GM23338 (cell line): ENCODE measurements around the gene C12orf60. TPM values are rescaled to one million over a fixed set of nuclear protein-coding genes. Genes with fewer than 3 reads are reported as not detected.

Experiments used
- ATAC-seq: fragments of 200-7000 bp; cut with Tn5 transposase; 3 replicates; pipeline ENCODE4 v1.9.1; 2020
- DNase-seq: peaks from one replicate; pipeline ENCODE4 v3.0.0-alpha.2; 2015; ENCODE audit warnings: low spot score
- H2AFZ ChIP-seq: fragments of 200-600 bp; sonication (generic); 2 replicates; pipeline ENCODE4 v1.8.0; 2016; ENCODE audit warnings: antibody characterized with exemption, mild to moderate bottlenecking, moderate library complexity
- H3F3A ChIP-seq: fragments of 200-600 bp; sonication (generic); replicated peaks from 2 replicates; pipeline ENCODE4 v1.8.0; 2017; ENCODE audit warnings: antibody characterized with exemption, mixed run types, low read depth
- H3K27ac ChIP-seq: fragments of 200-600 bp; sonication (generic); 2 replicates; pipeline ENCODE4 v1.6.1; 2016; ENCODE audit warnings: low read depth
- H3K27me3 ChIP-seq: fragments of 200-600 bp; sonication (generic); 2 replicates; pipeline ENCODE4 v1.8.0; 2016; ENCODE audit warnings: mild to moderate bottlenecking, mixed run types, moderate library complexity; ENCODE audit not compliant: insufficient read depth
- H3K36me3 ChIP-seq: fragments of 200-600 bp; sonication (generic); 2 replicates; pipeline ENCODE4 v1.8.0; 2016; ENCODE audit warnings: mild to moderate bottlenecking; ENCODE audit not compliant: insufficient read depth
- H3K4me1 ChIP-seq: fragments of 200-600 bp; sonication (generic); 2 replicates; pipeline ENCODE4 v1.8.0; 2016; ENCODE audit warnings: mild to moderate bottlenecking, moderate library complexity; ENCODE audit not compliant: insufficient read depth
- H3K4me2 ChIP-seq: fragments of 200-600 bp; sonication (generic); 2 replicates; pipeline ENCODE4 v1.7.1; 2017; ENCODE audit warnings: mixed run types
- H3K4me3 ChIP-seq: fragments of 200-600 bp; sonication (generic); 2 replicates; pipeline ENCODE4 v1.6.1; 2016; ENCODE audit warnings: mixed run types
- H3K79me2 ChIP-seq: fragments of 200-600 bp; sonication (generic); replicated peaks from 2 replicates; pipeline ENCODE4 v1.8.0; 2017; ENCODE audit warnings: mild to moderate bottlenecking; ENCODE audit not compliant: insufficient read depth
- H3K9me2 ChIP-seq: fragments of 200-600 bp; sonication (generic); 2 replicates; pipeline ENCODE4 v1.8.0; 2017; ENCODE audit not compliant: insufficient read depth
- H4K20me1 ChIP-seq: fragments of 200-600 bp; sonication (generic); replicated peaks from 2 replicates; pipeline ENCODE4 v1.8.0; 2017; ENCODE audit warnings: mild to moderate bottlenecking; ENCODE audit not compliant: insufficient read depth
- H3K27ac Mint-ChIP-seq: 2 replicates; pipeline ENCODE4 v1.8.0; 2020; ENCODE audit warnings: inconsistent platforms, mild to moderate bottlenecking, moderate library complexity, mixed read lengths
- H3K27me3 Mint-ChIP-seq: 3 replicates; pipeline ENCODE4 v1.8.0; 2022; ENCODE audit warnings: low read depth, mild to moderate bottlenecking, moderate library complexity, mixed read lengths, inconsistent platforms; ENCODE audit not compliant: insufficient read depth, poor library complexity
- H3K36me3 Mint-ChIP-seq: 3 replicates; pipeline ENCODE4 v1.8.0; 2021; ENCODE audit warnings: low read depth, mild to moderate bottlenecking, inconsistent platforms, moderate library complexity, mixed read lengths
- H3K4me1 Mint-ChIP-seq: 3 replicates; pipeline ENCODE4 v1.8.0; 2020; ENCODE audit warnings: mild to moderate bottlenecking, inconsistent platforms, mixed read lengths
- H3K4me3 Mint-ChIP-seq: 3 replicates; pipeline ENCODE4 v1.8.0; 2021; ENCODE audit warnings: moderate library complexity, mild to moderate bottlenecking, inconsistent platforms, mixed read lengths
- H3K9me3 Mint-ChIP-seq: 3 replicates; pipeline ENCODE4 v1.8.0; 2020; ENCODE audit warnings: moderate library complexity, mild to moderate bottlenecking, inconsistent platforms, mixed read lengths
- CREB1 ChIP-seq: fragments of 250-450 bp; sonication (Bioruptor Pico); IDR thresholded peaks from 2 replicates; pipeline ENCODE4 v1.5.0; 2020; ENCODE audit warnings: low read depth, mild to moderate bottlenecking, moderate library complexity
- EZH2phosphoT487 ChIP-seq: fragments of 200-600 bp; sonication (generic); IDR thresholded peaks from one replicate; pipeline ENCODE4 v1.8.1; 2018; ENCODE audit warnings: antibody characterized with exemption; ENCODE audit not compliant: unreplicated experiment
- POLR2AphosphoS5 ChIP-seq: IDR thresholded peaks from 2 replicates; pipeline ENCODE4 v1.6.1; 2016; ENCODE audit warnings: antibody characterized with exemption, low read depth
- STAT1 ChIP-seq: IDR thresholded peaks from one replicate; pipeline ENCODE4 v1.6.1; 2016; ENCODE audit warnings: antibody characterized with exemption; ENCODE audit not compliant: unreplicated experiment
- ZNF114 ChIP-seq: fragments of 250-450 bp; sonication (Bioruptor Pico); IDR thresholded peaks from 2 replicates; pipeline ENCODE4 v1.5.0; 2020; ENCODE audit warnings: mild to moderate bottlenecking, moderate library complexity
- ZNF331 ChIP-seq: fragments of 250-450 bp; sonication (Bioruptor Pico); IDR thresholded peaks from 2 replicates; pipeline ENCODE4 v1.5.0; 2020; ENCODE audit warnings: low read depth, mild to moderate bottlenecking, moderate library complexity
- polyA plus RNA-seq: library from polyadenylated mRNA; unstranded; fragments of >200 nt; fragmentation: Nextera tagmentation; extraction: Ambion mirVana; gene quantifications from 2 replicates; pipeline ENCODE4 v1.2.1, GENCODE V29; 2016
- total RNA-seq: library from RNA; depleted of rRNA; stranded (reverse); fragments of >200 nt; shearing (Covaris generic); gene quantifications from 2 replicates; pipeline ENCODE4 v1.2.3, GENCODE V29; 2014
- TF ChIP-seq, protein P1 (sequence below), 2 experiments: fragments of 200-600 bp in 1 of 2; sonication (generic) in 1 of 2; conservative IDR thresholded peaks; 2 replicates each; pipeline versions ENCODE4 v1.5.1 to v1.6.1; 2016 to 2017; ENCODE audit warnings: antibody characterized with exemption in 2 of 2, low read depth in 2 of 2, mild to moderate bottlenecking in 2 of 2, moderate library complexity in 1 of 2
- TF ChIP-seq, protein P2 (sequence below): IDR thresholded peaks from one replicate; pipeline ENCODE4 v1.6.1; 2018; ENCODE audit warnings: antibody characterized with exemption; ENCODE audit not compliant: unreplicated experiment
- TF ChIP-seq, protein P3 (sequence below): IDR thresholded peaks from 2 replicates; pipeline ENCODE4 v1.6.1; 2016; ENCODE audit warnings: antibody characterized with exemption

Gene C12orf60
- total and polyA plus RNA-seq, 2 experiments from 2014 or later = 1.7 to 2.3 TPM

DNA sequence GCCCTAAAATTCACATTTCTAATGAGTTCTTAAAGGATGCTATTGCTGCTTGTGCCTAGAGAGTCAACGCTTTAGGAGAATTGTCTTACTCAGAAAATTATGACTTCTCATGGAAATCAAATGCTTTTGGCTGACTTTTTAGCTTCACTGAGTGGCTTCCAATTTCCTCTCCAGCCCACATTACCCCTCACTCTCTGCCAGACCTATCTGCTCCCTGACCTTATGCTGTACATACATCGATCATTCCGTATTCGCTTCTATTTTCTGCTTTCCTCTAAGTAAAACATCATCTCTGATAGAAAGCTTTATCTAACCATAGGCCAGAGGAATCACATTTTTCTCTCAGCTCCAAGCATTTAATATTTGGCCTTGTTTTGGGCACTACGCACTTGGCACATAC lies 23.0 kb downstream of the C12orf60 start (continued):
- TF ChIP-seq, protein P1, sequence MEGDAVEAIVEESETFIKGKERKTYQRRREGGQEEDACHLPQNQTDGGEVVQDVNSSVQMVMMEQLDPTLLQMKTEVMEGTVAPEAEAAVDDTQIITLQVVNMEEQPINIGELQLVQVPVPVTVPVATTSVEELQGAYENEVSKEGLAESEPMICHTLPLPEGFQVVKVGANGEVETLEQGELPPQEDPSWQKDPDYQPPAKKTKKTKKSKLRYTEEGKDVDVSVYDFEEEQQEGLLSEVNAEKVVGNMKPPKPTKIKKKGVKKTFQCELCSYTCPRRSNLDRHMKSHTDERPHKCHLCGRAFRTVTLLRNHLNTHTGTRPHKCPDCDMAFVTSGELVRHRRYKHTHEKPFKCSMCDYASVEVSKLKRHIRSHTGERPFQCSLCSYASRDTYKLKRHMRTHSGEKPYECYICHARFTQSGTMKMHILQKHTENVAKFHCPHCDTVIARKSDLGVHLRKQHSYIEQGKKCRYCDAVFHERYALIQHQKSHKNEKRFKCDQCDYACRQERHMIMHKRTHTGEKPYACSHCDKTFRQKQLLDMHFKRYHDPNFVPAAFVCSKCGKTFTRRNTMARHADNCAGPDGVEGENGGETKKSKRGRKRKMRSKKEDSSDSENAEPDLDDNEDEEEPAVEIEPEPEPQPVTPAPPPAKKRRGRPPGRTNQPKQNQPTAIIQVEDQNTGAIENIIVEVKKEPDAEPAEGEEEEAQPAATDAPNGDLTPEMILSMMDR (conservative IDR thresholded peaks at IDR 0.05; ENCODE audit: low read depth in 2 of 2) = no peak

DNA sequence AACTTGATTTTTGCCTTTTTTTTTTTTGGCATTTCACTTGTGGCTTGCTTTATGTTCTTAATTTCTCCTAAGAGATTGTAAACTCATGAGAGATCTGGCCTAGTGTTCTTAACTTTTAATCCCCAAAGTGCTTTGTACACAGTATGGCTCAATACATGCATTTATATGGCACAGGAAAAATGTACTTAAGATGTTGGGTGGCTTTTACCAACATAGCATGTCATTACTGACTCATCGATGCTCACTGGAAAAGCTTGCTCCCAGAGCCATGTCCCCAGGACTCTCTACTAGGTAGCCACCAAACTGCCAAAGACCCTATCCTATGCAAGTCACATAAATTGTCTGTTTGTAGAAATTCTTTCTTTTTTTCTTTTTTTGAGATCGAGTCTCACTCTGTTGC lies 23.6 kb downstream of the C12orf60 start:
- Histone ChIP-seq H3K9me2 (no peaks in the 10 kb centered on the region), H3K4me3 (no peak overlapping the region), H4K20me1 (no peaks in the 10 kb centered on the region), H3K36me3 (no peaks in the 10 kb centered on the region), H3K27ac (no peak overlapping the region), H3K4me1 (no peaks in the 10 kb centered on the region), H2AFZ (no peak overlapping the region), H3K79me2 (no peaks in the 10 kb centered on the region), H3F3A (no peaks in the 10 kb centered on the region), H3K4me2 (no peak overlapping the region), H3K27me3 (no peaks in the 10 kb centered on the region)
- Mint-ChIP-seq H3K27ac (no peak overlapping the region), H3K9me3 (no peaks in the 10 kb centered on the region), H3K4me3 (no peak overlapping the region), H3K4me1 (peaks cover 6% of the 10 kb centered on the region; the same call in 2 of the 3 replicates), H3K27me3 (no peaks in the 10 kb centered on the region), H3K36me3 (no peaks in the 10 kb centered on the region)
- TF ChIP-seq ZNF114 (CRISPR knock-in tag) (no peak), CREB1 (CRISPR knock-in tag) (no peak), STAT1 (no peak), POLR2AphosphoS5 (no peak)
- TF ChIP-seq, protein P2, sequence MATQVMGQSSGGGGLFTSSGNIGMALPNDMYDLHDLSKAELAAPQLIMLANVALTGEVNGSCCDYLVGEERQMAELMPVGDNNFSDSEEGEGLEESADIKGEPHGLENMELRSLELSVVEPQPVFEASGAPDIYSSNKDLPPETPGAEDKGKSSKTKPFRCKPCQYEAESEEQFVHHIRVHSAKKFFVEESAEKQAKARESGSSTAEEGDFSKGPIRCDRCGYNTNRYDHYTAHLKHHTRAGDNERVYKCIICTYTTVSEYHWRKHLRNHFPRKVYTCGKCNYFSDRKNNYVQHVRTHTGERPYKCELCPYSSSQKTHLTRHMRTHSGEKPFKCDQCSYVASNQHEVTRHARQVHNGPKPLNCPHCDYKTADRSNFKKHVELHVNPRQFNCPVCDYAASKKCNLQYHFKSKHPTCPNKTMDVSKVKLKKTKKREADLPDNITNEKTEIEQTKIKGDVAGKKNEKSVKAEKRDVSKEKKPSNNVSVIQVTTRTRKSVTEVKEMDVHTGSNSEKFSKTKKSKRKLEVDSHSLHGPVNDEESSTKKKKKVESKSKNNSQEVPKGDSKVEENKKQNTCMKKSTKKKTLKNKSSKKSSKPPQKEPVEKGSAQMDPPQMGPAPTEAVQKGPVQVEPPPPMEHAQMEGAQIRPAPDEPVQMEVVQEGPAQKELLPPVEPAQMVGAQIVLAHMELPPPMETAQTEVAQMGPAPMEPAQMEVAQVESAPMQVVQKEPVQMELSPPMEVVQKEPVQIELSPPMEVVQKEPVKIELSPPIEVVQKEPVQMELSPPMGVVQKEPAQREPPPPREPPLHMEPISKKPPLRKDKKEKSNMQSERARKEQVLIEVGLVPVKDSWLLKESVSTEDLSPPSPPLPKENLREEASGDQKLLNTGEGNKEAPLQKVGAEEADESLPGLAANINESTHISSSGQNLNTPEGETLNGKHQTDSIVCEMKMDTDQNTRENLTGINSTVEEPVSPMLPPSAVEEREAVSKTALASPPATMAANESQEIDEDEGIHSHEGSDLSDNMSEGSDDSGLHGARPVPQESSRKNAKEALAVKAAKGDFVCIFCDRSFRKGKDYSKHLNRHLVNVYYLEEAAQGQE = no peak
- no peak for ATAC-seq
- DNase-seq = no peak

DNA sequence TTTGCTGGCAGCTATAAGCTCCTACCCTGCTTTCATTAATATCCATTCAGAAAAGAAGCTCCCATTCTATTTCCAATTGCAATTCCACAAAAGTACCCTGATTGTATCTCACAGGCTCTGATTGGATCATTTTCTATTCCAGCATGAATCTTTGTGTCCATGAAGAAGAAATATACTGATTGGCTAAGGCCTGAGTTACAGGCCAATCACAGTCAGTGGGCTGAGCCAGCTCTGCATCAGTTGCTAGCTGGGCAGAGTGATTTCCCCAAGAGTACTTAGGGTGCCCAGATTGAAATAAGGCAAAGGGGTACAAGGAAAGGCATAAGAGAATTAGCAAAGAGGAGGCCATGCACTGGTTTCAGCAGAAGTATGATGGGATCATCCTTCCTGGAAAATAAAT lies 25.4 kb downstream of the C12orf60 start:
- Histone ChIP-seq H3K4me2 (no peak overlapping the region), H3K27ac (no peak overlapping the region), H4K20me1 (no peaks in the 10 kb centered on the region), H2AFZ (no peak overlapping the region), H3K36me3 (no peaks in the 10 kb centered on the region), H3K4me1 (no peaks in the 10 kb centered on the region), H3K27me3 (no peaks in the 10 kb centered on the region), H3F3A (no peaks in the 10 kb centered on the region), H3K79me2 (no peaks in the 10 kb centered on the region), H3K4me3 (no peak overlapping the region), H3K9me2 (no peaks in the 10 kb centered on the region)
- Mint-ChIP-seq H3K9me3 (no peaks in the 10 kb centered on the region), H3K27ac (no peak overlapping the region), H3K36me3 (no peaks in the 10 kb centered on the region), H3K4me1 (peaks cover 3% of the 10 kb centered on the region; the same call in 2 of the 3 replicates), H3K27me3 (no peaks in the 10 kb centered on the region), H3K4me3 (no peak overlapping the region)
- TF ChIP-seq CREB1 (CRISPR knock-in tag) (no peak), STAT1 (no peak), ZNF331 (CRISPR knock-in tag) (no peak), EZH2phosphoT487 (no peak)
- TF ChIP-seq, protein P3, sequence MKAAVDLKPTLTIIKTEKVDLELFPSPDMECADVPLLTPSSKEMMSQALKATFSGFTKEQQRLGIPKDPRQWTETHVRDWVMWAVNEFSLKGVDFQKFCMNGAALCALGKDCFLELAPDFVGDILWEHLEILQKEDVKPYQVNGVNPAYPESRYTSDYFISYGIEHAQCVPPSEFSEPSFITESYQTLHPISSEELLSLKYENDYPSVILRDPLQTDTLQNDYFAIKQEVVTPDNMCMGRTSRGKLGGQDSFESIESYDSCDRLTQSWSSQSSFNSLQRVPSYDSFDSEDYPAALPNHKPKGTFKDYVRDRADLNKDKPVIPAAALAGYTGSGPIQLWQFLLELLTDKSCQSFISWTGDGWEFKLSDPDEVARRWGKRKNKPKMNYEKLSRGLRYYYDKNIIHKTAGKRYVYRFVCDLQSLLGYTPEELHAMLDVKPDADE = no peak
- TF ChIP-seq, protein P1 (conservative IDR thresholded peaks at IDR 0.05; ENCODE audit: low read depth in 2 of 2) = no peak
- DNase-seq (peak; percentile 53), ATAC-seq (peak; percentile 82)
